ENCODE results near the gene ANKS1A.

ANKS1A gene

GRCh38 chr6:35073766-35074471 lies 184.9 kb downstream of the ANKS1A start:
- Mint-ChIP-seq H3K27me3 (ENCODE audit: low read depth, poor library complexity) (no peaks in the 10 kb centered on the region), H3K4me1 (no peaks in the 10 kb centered on the region), H3K27ac (peak overlapping the region; percentile 46), H3K36me3 (ENCODE audit: low read depth) (peaks cover 14% of the 10 kb centered on the region), H3K9me3 (no peaks in the 10 kb centered on the region), H3K4me3 (no peak overlapping the region)
- TF ChIP-seq CTCF (IDR thresholded peaks at IDR 0.05): no peak
- DNase-seq: no peak

GRCh38 chr6:35076997-35077712 lies 188.1 kb downstream of the ANKS1A start:
- DNase-seq: no peak
- no peak for TF ChIP-seq CTCF (IDR thresholded peaks at IDR 0.05)
- H3K4me1 Mint-ChIP-seq: peaks cover 10% of the 10 kb centered on the region
- H3K27me3 Mint-ChIP-seq (ENCODE audit: low read depth, poor library complexity): peaks cover 7% of the 10 kb centered on the region
- no peaks in the 10 kb centered on the region for H3K9me3 Mint-ChIP-seq
- no peak overlapping the region for H3K4me3 Mint-ChIP-seq
- no peak overlapping the region for H3K27ac Mint-ChIP-seq
- H3K36me3 Mint-ChIP-seq (ENCODE audit: low read depth): peaks cover 16% of the 10 kb centered on the region

GRCh38 chr6:35077713-35078105 lies 188.7 kb downstream of the ANKS1A start:
- no peak for TF ChIP-seq CTCF (IDR thresholded peaks at IDR 0.05)

GRCh38 chr6:35078226-35078850 lies 189.3 kb downstream of the ANKS1A start:
- H3K36me3 Mint-ChIP-seq (ENCODE audit: low read depth): peaks cover 16% of the 10 kb centered on the region
- no peak for DNase-seq
- no peak overlapping the region for H3K27ac Mint-ChIP-seq
- peaks cover 15% of the 10 kb centered on the region for H3K4me1 Mint-ChIP-seq
- H3K27me3 Mint-ChIP-seq (ENCODE audit: low read depth, poor library complexity): peaks cover 10% of the 10 kb centered on the region
- no peak overlapping the region for H3K4me3 Mint-ChIP-seq
- no peaks in the 10 kb centered on the region for H3K9me3 Mint-ChIP-seq
- TF ChIP-seq CTCF (IDR thresholded peaks at IDR 0.05): no peak

More at GRCh38 chr6:35077713-35078105, 188.7 kb downstream of the ANKS1A start:
- DNase-seq: no peak
- H3K27me3 Mint-ChIP-seq (ENCODE audit: low read depth, poor library complexity): peaks cover 10% of the 10 kb centered on the region
- no peak overlapping the region for H3K27ac Mint-ChIP-seq
- peaks cover 16% of the 10 kb centered on the region for H3K36me3 Mint-ChIP-seq (ENCODE audit: low read depth)
- H3K9me3 Mint-ChIP-seq: no peaks in the 10 kb centered on the region
- H3K4me1 Mint-ChIP-seq: peaks cover 15% of the 10 kb centered on the region
- no peak overlapping the region for H3K4me3 Mint-ChIP-seq

GRCh38 chr6:35078896-35079295 lies 189.8 kb downstream of the ANKS1A start:
- no peak for DNase-seq
- Mint-ChIP-seq H3K4me1 (peaks cover 15% of the 10 kb centered on the region), H3K9me3 (no peaks in the 10 kb centered on the region), H3K27ac (no peak overlapping the region), H3K36me3 (ENCODE audit: low read depth) (peaks cover 16% of the 10 kb centered on the region), H3K27me3 (ENCODE audit: low read depth, poor library complexity) (peaks cover 10% of the 10 kb centered on the region), H3K4me3 (no peak overlapping the region)
- TF ChIP-seq CTCF (IDR thresholded peaks at IDR 0.05): no peak
